Esophagus squamous epithelium (tissue), 4 donors: ENCODE measurements around the gene DUSP15.

Experiments used
- CTCF ChIP-seq, 6 experiments: fragments of 450-650 bp in 4 of 6; fragments of 200-600 bp in 2 of 6; sonication (generic) in 2 of 6; IDR thresholded peaks; one replicate each; pipeline ENCODE4 v1.5.1; 2016 to 2019; ENCODE audit warnings: antibody characterized with exemption in 6 of 6, mild to moderate bottlenecking in 4 of 6, moderate library complexity in 4 of 6
- POLR2A ChIP-seq, 4 donors: fragments of 450-650 bp; IDR thresholded peaks; one replicate each; pipeline ENCODE4 v1.6.1; 2017; ENCODE audit warnings: antibody characterized with exemption in 4 of 4, mild to moderate bottlenecking in 4 of 4, moderate library complexity in 3 of 4

- TF ChIP-seq CTCF (IDR thresholded peaks at IDR 0.05), result no peak
- no peak for TF ChIP-seq POLR2A (IDR thresholded peaks at IDR 0.05)
These were observed 16.8 kb downstream of the DUSP15 start for GRCh38 chr20:31853481-31853880.
